ENCODE measurements around the gene PRAC2. TPM values are rescaled to one million over a fixed set of nuclear protein-coding genes. Genes with fewer than 3 reads are reported as not detected.

Gene PRAC2
- total and polyA plus RNA-seq, 2 of the 13 experiments (the other 11 are each of a cell fraction or from before 2014, with no cell fraction given): not detected

GRCh38 chr17:48678141-48678971, 44.6 kb upstream of the PRAC2 start (continued):
- TF ChIP-seq ZNF142 (CRISPR knock-in tag; IDR thresholded peaks at IDR 0.05) (0 out of 2 replicates have a peak, but pooled peaks have one; percentile 23), ATRX (CRISPR knock-in tag; IDR thresholded peaks at IDR 0.05; ENCODE audit: borderline replicate concordance) (no peak), TBX3 (IDR thresholded peaks at IDR 0.05; ENCODE audit: borderline replicate concordance) (no peak), SAFB2 (CRISPR knock-in tag; IDR thresholded peaks at IDR 0.05; ENCODE audit: borderline replicate concordance, low read depth) (no peak), ZNF710 (CRISPR knock-in tag; IDR thresholded peaks at IDR 0.05; ENCODE audit: borderline replicate concordance) (peak; percentile 53; the same call in 1 of the 2 replicates), PRDM10 (CRISPR knock-in tag; IDR thresholded peaks at IDR 0.05; ENCODE audit: low read depth) (0 out of 2 replicates have a peak, but pooled peaks have one; percentile 38), ZNF543 (CRISPR knock-in tag; IDR thresholded peaks at IDR 0.05) (no peak), ELF3 (CRISPR knock-in tag; IDR thresholded peaks at IDR 0.05) (peak; percentile 43; the same call in 1 of the 2 replicates), ZNF225 (CRISPR knock-in tag; IDR thresholded peaks at IDR 0.05) (peak; percentile 54; the same call in 1 of the 2 replicates)
- TF ChIP-seq, protein P1, sequence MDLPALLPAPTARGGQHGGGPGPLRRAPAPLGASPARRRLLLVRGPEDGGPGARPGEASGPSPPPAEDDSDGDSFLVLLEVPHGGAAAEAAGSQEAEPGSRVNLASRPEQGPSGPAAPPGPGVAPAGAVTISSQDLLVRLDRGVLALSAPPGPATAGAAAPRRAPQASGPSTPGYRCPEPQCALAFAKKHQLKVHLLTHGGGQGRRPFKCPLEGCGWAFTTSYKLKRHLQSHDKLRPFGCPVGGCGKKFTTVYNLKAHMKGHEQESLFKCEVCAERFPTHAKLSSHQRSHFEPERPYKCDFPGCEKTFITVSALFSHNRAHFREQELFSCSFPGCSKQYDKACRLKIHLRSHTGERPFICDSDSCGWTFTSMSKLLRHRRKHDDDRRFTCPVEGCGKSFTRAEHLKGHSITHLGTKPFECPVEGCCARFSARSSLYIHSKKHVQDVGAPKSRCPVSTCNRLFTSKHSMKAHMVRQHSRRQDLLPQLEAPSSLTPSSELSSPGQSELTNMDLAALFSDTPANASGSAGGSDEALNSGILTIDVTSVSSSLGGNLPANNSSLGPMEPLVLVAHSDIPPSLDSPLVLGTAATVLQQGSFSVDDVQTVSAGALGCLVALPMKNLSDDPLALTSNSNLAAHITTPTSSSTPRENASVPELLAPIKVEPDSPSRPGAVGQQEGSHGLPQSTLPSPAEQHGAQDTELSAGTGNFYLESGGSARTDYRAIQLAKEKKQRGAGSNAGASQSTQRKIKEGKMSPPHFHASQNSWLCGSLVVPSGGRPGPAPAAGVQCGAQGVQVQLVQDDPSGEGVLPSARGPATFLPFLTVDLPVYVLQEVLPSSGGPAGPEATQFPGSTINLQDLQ (CRISPR knock-in tag; IDR thresholded peaks at IDR 0.05): no peak

Data from HepG2 (cell line).